ENCODE results near the gene MYO1H.

DNA sequence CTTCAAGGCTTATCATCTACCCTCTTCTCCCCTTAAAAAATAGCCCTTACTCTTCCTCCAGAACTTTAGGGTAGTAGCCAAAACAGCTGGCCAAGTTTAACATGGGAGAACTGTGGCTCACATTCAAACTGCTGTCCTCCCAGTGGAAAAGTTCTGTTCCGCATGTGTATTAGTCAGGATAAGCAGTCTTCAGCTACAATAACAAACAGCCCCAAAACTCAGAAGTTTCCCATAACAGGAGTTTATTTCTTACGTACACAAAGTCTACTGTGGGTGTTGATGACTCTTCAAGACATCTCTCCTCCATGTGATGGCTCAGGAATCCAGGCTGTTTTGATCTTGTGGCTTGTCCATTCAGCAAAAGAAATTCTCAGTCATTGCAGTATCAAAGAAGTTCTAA lies 35.5 kb downstream of the MYO1H start:
- TF ChIP-seq POLR2A (IDR thresholded peaks at IDR 0.05): no peak
- TF ChIP-seq, protein P1, sequence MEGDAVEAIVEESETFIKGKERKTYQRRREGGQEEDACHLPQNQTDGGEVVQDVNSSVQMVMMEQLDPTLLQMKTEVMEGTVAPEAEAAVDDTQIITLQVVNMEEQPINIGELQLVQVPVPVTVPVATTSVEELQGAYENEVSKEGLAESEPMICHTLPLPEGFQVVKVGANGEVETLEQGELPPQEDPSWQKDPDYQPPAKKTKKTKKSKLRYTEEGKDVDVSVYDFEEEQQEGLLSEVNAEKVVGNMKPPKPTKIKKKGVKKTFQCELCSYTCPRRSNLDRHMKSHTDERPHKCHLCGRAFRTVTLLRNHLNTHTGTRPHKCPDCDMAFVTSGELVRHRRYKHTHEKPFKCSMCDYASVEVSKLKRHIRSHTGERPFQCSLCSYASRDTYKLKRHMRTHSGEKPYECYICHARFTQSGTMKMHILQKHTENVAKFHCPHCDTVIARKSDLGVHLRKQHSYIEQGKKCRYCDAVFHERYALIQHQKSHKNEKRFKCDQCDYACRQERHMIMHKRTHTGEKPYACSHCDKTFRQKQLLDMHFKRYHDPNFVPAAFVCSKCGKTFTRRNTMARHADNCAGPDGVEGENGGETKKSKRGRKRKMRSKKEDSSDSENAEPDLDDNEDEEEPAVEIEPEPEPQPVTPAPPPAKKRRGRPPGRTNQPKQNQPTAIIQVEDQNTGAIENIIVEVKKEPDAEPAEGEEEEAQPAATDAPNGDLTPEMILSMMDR (IDR thresholded peaks at IDR 0.05 in 4 of 5, conservative IDR thresholded peaks at IDR 0.05 in 1 of 5): no peak

Measured in gastrocnemius medialis (tissue), 4 donors.